Measurements from ENCODE around the gene EML4.

- no peak for TF ChIP-seq CTCF (conservative IDR thresholded peaks at IDR 0.05)
- no peak for TF ChIP-seq ZFX (IDR thresholded peaks at IDR 0.05)
Measured at GRCh38 chr2:42199002-42199401, 29.8 kb downstream of the EML4 start.
